Activated naive CD8-positive, alpha-beta T cell treated with anti-CD3 and anti-CD28 coated beads, Interleukin-2, amount 10 ng/mL, durations not matched to agents 7 days and 5 days (primary cell): ENCODE data around the gene KCNH1. TPM values are rescaled to one million over a fixed set of nuclear protein-coding genes. Genes with fewer than 3 reads are reported as not detected.

Experiments
- ATAC-seq: fragments of 150-1000 bp; cut with Tn5 transposase; one replicate; pipeline ENCODE4 v1.10.0; 2021; ENCODE audit warnings: low read depth, moderate library complexity
- POLR2A ChIA-PET: fragments of 350-600 bp; sonication (Branson Sonifier 250); formaldehyde crosslinking; loops from one replicate; lab custom pipeline; 2021; ENCODE audit warnings: antibody characterized with exemption; lab: Charles Lee
- DNase-seq: peaks from one replicate; pipeline ENCODE4 v3.0.0; 2021
- H3K27ac Mint-ChIP-seq: one replicate; pipeline ENCODE4 v1.8.0; 2022; ENCODE audit warnings: mild to moderate bottlenecking, mixed read lengths
- H3K27me3 Mint-ChIP-seq: one replicate; pipeline ENCODE4 v1.8.0; 2022; ENCODE audit warnings: mild to moderate bottlenecking, moderate library complexity, mixed read lengths
- H3K36me3 Mint-ChIP-seq: one replicate; pipeline ENCODE4 v1.8.0; 2021; ENCODE audit warnings: mild to moderate bottlenecking, mixed read lengths
- H3K4me1 Mint-ChIP-seq: one replicate; pipeline ENCODE4 v1.8.0; 2021; ENCODE audit warnings: mixed read lengths
- H3K4me3 Mint-ChIP-seq: one replicate; pipeline ENCODE4 v1.8.0; 2022; ENCODE audit warnings: mild to moderate bottlenecking, moderate library complexity, mixed read lengths
- H3K9me3 Mint-ChIP-seq: one replicate; pipeline ENCODE4 v1.8.0; 2021; ENCODE audit warnings: mixed read lengths
- total RNA-seq, 2 experiments: library from RNA; stranded (reverse); gene quantifications; one replicate each; pipeline ENCODE4 v1.2.3, GENCODE V29; 2021

KCNH1 gene
- total RNA-seq = not detected

- POLR2A ChIA-PET = no interaction called here
- Mint-ChIP-seq H3K4me3 (peak within 1 kb of the TSS; percentile 52), H3K27me3 (peaks cover 63% of the 10 kb centered on the region)
Measured at GRCh38 chr1:211133836-211134669, at the start of gene KCNH1. Gene KCNH1, minus strand, starts transcription at chr1:211134148. Its CDS starts 203 bp downstream, at chr1:211133945.

GRCh38 chr1:211182746-211183145 lies 48.8 kb upstream of the KCNH1 start:
- ATAC-seq (no peak), DNase-seq (no peak)
- no peak overlapping the region for H3K27ac Mint-ChIP-seq
- no peaks in the 10 kb centered on the region for H3K4me1 Mint-ChIP-seq
- POLR2A ChIA-PET = no interaction called here
- H3K36me3 Mint-ChIP-seq = no peaks in the 10 kb centered on the region
- no peaks in the 10 kb centered on the region for H3K9me3 Mint-ChIP-seq
- H3K4me3 Mint-ChIP-seq = no peak overlapping the region
- peaks cover 14% of the 10 kb centered on the region for H3K27me3 Mint-ChIP-seq

More at GRCh38 chr1:211133836-211134669, at the start of gene KCNH1:
- H3K36me3 Mint-ChIP-seq = no peaks in the 10 kb centered on the region
- peak; percentile 93 for DNase-seq
- no peak within 1 kb of the TSS for H3K27ac Mint-ChIP-seq
- peak; percentile 96 for ATAC-seq
- H3K9me3 Mint-ChIP-seq = no peaks in the 10 kb centered on the region
- H3K4me1 Mint-ChIP-seq = peaks cover 1% of the 10 kb centered on the region

GRCh38 chr1:211174375-211174774 lies 40.4 kb upstream of the KCNH1 start:
- Mint-ChIP-seq H3K9me3 (peaks cover 15% of the 10 kb centered on the region), H3K4me1 (no peaks in the 10 kb centered on the region), H3K27ac (no peak overlapping the region), H3K27me3 (peaks cover 12% of the 10 kb centered on the region), H3K36me3 (no peaks in the 10 kb centered on the region), H3K4me3 (no peak overlapping the region)
- ATAC-seq (no peak), DNase-seq (no peak)
- POLR2A ChIA-PET = no interaction called here

GRCh38 chr1:211172657-211173056 lies 38.7 kb upstream of the KCNH1 start:
- Mint-ChIP-seq H3K36me3 (no peaks in the 10 kb centered on the region), H3K27me3 (peaks cover 3% of the 10 kb centered on the region), H3K4me1 (no peaks in the 10 kb centered on the region), H3K4me3 (no peak overlapping the region), H3K9me3 (peaks cover 21% of the 10 kb centered on the region), H3K27ac (no peak overlapping the region)
- ATAC-seq (no peak), DNase-seq (no peak)
- POLR2A ChIA-PET = no interaction called here

- H3K9me3 Mint-ChIP-seq = peaks cover 23% of the 10 kb centered on the region
- POLR2A ChIA-PET = no interaction called here
- no peak for ATAC-seq
Measured at GRCh38 chr1:211169353-211169752, 35.4 kb upstream of the KCNH1 start.

GRCh38 chr1:211158866-211159265 lies 24.9 kb upstream of the KCNH1 start:
- Mint-ChIP-seq H3K4me1 (peaks cover 5% of the 10 kb centered on the region), H3K27ac (no peak overlapping the region), H3K9me3 (peaks cover 17% of the 10 kb centered on the region), H3K27me3 (peaks cover 7% of the 10 kb centered on the region), H3K36me3 (peaks cover 1% of the 10 kb centered on the region), H3K4me3 (no peak overlapping the region)
- POLR2A ChIA-PET = interaction anchor here (0.7 kb wide), 1 partner anchor 130 kb away, joined by 7 read pairs; no protein-coding TSS in a partner anchor
- no peak for DNase-seq
- ATAC-seq = no peak

More at GRCh38 chr1:211169353-211169752, 35.4 kb upstream of the KCNH1 start:
- H3K36me3 Mint-ChIP-seq = no peaks in the 10 kb centered on the region
- H3K4me3 Mint-ChIP-seq = no peak overlapping the region
- no peak overlapping the region for H3K27ac Mint-ChIP-seq
- H3K4me1 Mint-ChIP-seq = no peaks in the 10 kb centered on the region
- H3K27me3 Mint-ChIP-seq = peaks cover 9% of the 10 kb centered on the region
- no peak for DNase-seq

GRCh38 chr1:211155040-211155439 lies 21.1 kb upstream of the KCNH1 start:
- peaks cover 14% of the 10 kb centered on the region for H3K9me3 Mint-ChIP-seq

GRCh38 chr1:211153932-211154331 lies 20.0 kb upstream of the KCNH1 start:
- peaks cover 1% of the 10 kb centered on the region for H3K36me3 Mint-ChIP-seq
- no peak overlapping the region for H3K4me3 Mint-ChIP-seq
- ATAC-seq = no peak
- peaks cover 7% of the 10 kb centered on the region for H3K27me3 Mint-ChIP-seq
- DNase-seq = no peak
- H3K4me1 Mint-ChIP-seq = peaks cover 5% of the 10 kb centered on the region
- POLR2A ChIA-PET = no interaction called here
- H3K9me3 Mint-ChIP-seq = peaks cover 10% of the 10 kb centered on the region
- H3K27ac Mint-ChIP-seq = no peak overlapping the region

More at GRCh38 chr1:211155040-211155439, 21.1 kb upstream of the KCNH1 start:
- peaks cover 1% of the 10 kb centered on the region for H3K36me3 Mint-ChIP-seq
- no peak for DNase-seq
- H3K27me3 Mint-ChIP-seq = peaks cover 7% of the 10 kb centered on the region
- H3K4me1 Mint-ChIP-seq = peaks cover 5% of the 10 kb centered on the region
- POLR2A ChIA-PET = no interaction called here
- ATAC-seq = no peak
- no peak overlapping the region for H3K27ac Mint-ChIP-seq
- no peak overlapping the region for H3K4me3 Mint-ChIP-seq

- Mint-ChIP-seq H3K4me1 (no peaks in the 10 kb centered on the region), H3K36me3 (no peaks in the 10 kb centered on the region), H3K9me3 (no peaks in the 10 kb centered on the region), H3K4me3 (no peak overlapping the region), H3K27me3 (peaks cover 15% of the 10 kb centered on the region), H3K27ac (no peak overlapping the region)
- ATAC-seq = no peak
- POLR2A ChIA-PET = no interaction called here
- no peak for DNase-seq
Measured at GRCh38 chr1:211148366-211148765, 14.4 kb upstream of the KCNH1 start.

- Mint-ChIP-seq H3K4me1 (no peaks in the 10 kb centered on the region), H3K36me3 (no peaks in the 10 kb centered on the region), H3K4me3 (no peak overlapping the region), H3K9me3 (no peaks in the 10 kb centered on the region), H3K27me3 (peaks cover 26% of the 10 kb centered on the region), H3K27ac (no peak overlapping the region)
- DNase-seq (no peak), ATAC-seq (no peak)
- POLR2A ChIA-PET = interaction anchor here (0.7 kb wide), 1 partner anchor 1530 kb away, joined by 4 read pairs; no protein-coding TSS in a partner anchor
Measured at GRCh38 chr1:211145944-211146343, 12.0 kb upstream of the KCNH1 start.

- POLR2A ChIA-PET = no interaction called here
- no peak overlapping the region for H3K4me3 Mint-ChIP-seq
- H3K4me1 Mint-ChIP-seq = peaks cover 1% of the 10 kb centered on the region
- H3K36me3 Mint-ChIP-seq = no peaks in the 10 kb centered on the region
- no peak for ATAC-seq
- H3K27me3 Mint-ChIP-seq = peaks cover 70% of the 10 kb centered on the region
- no peak for DNase-seq
- no peaks in the 10 kb centered on the region for H3K9me3 Mint-ChIP-seq
- no peak overlapping the region for H3K27ac Mint-ChIP-seq
Measured at GRCh38 chr1:211135342-211135950, 1.5 kb upstream of the KCNH1 start.

GRCh38 chr1:211133393-211133835 lies 534 bp downstream of the KCNH1 start:
- DNase-seq = no peak
- Mint-ChIP-seq H3K4me1 (peaks cover 1% of the 10 kb centered on the region), H3K27ac (no peak overlapping the region), H3K9me3 (no peaks in the 10 kb centered on the region), H3K4me3 (peak overlapping the region; percentile 52), H3K27me3 (peaks cover 65% of the 10 kb centered on the region), H3K36me3 (no peaks in the 10 kb centered on the region)
- ATAC-seq = peak; percentile 9
- POLR2A ChIA-PET = no interaction called here

GRCh38 chr1:211132721-211133392 lies 1.1 kb downstream of the KCNH1 start:
- H3K9me3 Mint-ChIP-seq = no peaks in the 10 kb centered on the region
- POLR2A ChIA-PET = no interaction called here
- ATAC-seq = no peak
- no peak overlapping the region for H3K4me3 Mint-ChIP-seq
- no peak for DNase-seq
- peaks cover 1% of the 10 kb centered on the region for H3K4me1 Mint-ChIP-seq
- no peaks in the 10 kb centered on the region for H3K36me3 Mint-ChIP-seq
- H3K27ac Mint-ChIP-seq = no peak overlapping the region
- peaks cover 66% of the 10 kb centered on the region for H3K27me3 Mint-ChIP-seq
